Measurements from ENCODE around the gene TBC1D8. TPM values are rescaled to one million over a fixed set of nuclear protein-coding genes. Genes with fewer than 3 reads are reported as not detected.
A peak's percentile ranks its signal among the peaks of the same experiment; 100 is the strongest.

TBC1D8 gene
- total RNA-seq, 1 experiment from 2014 or later = 27.8 TPM

DNA sequence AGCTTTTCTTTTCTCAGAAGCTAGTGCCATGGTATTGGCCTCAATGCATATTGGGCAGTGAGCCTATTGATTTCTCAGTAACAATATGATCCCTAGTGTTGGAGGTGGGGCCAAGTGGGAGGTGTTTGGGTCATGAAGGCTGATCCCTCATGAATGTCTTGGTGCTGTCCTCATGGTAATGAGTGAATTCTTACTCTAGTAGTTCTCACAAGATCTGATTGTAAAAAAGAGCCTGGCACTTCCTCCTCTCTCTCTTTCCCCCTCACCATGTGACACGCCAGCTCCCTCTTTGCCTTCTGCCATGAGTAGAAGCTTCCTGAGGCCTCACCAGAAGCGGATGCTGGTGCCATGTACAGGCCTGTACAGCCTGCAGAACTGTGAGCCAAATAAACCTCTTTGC lies 12.8 kb upstream of the TBC1D8 start:
- DNase-seq (ENCODE audit: extremely low read depth, low read depth) = no peak

DNA sequence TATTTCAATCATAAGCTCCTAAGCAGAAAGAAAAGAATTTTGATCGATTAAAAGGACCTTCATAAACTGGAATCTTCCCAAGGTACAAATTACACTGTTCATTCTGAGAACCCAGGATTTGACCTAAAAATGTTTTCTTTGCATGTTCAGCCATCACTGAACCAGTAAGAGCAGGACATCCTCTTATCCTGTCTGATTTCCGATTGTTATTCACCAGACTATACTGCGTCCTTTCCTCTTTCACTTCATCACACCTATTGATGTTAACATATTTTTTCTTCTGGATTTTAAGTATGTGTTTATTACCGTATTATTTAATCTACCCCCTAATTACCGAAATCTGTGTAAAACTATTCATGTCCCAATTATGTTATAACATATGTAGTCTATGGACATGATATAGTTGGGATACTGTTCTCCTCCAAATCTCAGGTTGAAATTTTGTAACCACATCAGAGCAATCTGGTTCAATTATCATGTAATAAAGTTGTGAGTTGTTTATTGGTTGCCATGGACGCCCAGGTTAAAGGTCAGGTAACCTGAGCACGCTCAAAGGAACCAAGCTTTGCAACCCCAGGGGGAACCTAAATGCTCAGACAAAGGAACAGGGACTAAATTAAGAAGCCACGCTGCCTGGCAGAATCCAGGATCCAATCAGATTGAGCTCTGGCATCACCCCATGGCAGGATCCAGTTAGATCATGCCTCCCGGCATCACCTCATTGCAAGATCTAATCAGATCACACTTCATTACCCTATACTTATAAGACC lies 11.6 kb upstream of the TBC1D8 start:
- no peak for DNase-seq (ENCODE audit: extremely low read depth, low read depth)

GRCh38 chr2:101161658-101162057 lies 10.5 kb upstream of the TBC1D8 start:
- DNase-seq (ENCODE audit: extremely low read depth, low read depth) = no peak

GRCh38 chr2:101160454-101160853 lies 9.3 kb upstream of the TBC1D8 start:
- no peak for DNase-seq (ENCODE audit: extremely low read depth, low read depth)

DNA sequence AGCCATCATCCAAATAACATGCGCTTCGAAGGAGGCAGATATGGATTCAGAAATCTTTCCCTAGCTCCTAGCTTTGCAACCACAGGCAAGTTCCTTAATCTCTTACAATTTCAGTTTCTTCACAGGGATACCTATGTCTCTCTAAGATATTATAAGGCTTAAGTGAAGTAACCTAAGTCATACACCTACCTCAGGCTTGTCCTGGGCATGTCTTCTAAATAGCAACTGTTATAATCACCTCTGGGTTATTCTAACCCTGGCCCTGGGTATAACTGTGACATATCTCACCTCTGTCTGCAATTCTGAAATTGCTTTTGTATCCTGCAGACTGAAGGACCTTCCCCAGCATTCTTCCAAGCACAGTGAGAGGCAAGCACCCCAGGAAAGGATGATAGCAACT lies 8.3 kb upstream of the TBC1D8 start:
- DNase-seq (ENCODE audit: extremely low read depth, low read depth) = no peak

- no peak for DNase-seq (ENCODE audit: extremely low read depth, low read depth)
Measured at GRCh38 chr2:101157272-101157671, 6.1 kb upstream of the TBC1D8 start.

GRCh38 chr2:101153787-101154186 lies 2.6 kb upstream of the TBC1D8 start:
- no peak for DNase-seq (ENCODE audit: extremely low read depth, low read depth)

GRCh38 chr2:101153077-101153707 lies 2.0 kb upstream of the TBC1D8 start:
- no peak for DNase-seq (ENCODE audit: extremely low read depth, low read depth)

GRCh38 chr2:101152272-101153076 lies 1.3 kb upstream of the TBC1D8 start:
- peak; percentile 79 for DNase-seq (ENCODE audit: extremely low read depth, low read depth)

DNA sequence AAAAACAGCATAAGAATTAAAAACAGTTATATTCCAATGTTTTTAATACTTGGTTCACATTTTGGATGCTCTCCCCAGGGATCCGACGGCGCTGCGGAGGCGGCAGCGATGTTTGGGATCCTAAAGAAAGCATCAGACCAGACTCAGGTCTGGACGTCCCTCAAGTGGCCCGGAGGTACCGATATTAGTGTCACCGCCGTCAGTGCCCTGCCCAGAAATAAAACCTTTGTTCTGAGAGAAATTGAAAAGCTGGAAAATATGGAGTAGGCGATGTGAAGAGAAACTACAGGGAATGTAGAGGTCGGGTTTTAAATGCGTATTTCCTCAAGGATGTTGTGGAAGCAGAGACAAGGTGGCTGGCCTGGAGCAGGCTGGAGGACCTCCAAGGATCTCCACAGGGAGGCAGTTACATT lies 683 bp upstream of the TBC1D8 start:
- no peak for DNase-seq (ENCODE audit: extremely low read depth, low read depth)

GRCh38 chr2:101150306-101151145 lies 656 bp downstream of the TBC1D8 start:
- DNase-seq (ENCODE audit: extremely low read depth, low read depth) = no peak

DNA sequence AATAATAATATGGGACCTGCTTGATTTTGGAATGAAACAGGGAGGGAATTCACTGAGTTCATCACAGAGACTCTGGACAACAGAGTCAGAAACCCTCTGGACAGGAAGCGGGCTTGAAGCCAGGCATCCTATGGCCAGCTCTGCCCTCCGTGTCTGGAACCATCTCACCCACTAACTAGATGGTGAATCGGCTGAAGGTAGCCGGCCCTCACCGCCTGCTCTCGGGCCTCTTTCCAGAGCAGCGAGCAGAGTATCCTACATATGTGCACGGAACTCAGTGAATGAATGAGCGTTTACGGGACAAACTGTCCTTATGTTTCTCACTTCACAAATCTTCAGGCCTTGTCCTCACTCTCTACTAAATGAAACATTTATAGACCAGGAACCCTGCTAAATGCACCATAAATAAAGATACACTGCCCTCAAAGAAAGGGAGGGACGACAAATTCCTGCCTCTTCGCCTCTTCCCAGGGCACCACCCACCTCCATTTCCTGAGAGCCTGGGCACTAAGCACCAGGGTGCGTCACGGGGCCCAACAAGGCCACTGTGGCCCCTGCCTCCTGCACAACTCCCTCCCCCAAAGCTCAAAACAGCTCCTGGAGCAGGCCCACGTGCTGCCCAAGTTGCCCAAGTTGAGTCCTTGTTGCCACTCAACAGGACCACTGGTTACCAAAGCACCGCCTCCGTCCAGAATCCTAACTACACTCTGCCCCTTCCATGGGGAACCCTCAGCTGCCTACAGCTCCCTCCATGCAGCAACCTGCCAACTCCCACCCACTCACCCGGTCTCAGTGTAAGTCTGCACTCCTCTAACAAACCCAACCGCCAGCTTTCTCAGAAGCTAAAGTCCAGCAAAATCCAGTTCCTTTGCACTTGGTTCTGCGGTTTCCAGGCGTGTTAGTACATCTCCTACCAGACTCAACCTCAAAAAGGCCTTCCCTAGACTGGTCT lies 1.7 kb downstream of the TBC1D8 start:
- no peak for DNase-seq (ENCODE audit: extremely low read depth, low read depth)

DNA sequence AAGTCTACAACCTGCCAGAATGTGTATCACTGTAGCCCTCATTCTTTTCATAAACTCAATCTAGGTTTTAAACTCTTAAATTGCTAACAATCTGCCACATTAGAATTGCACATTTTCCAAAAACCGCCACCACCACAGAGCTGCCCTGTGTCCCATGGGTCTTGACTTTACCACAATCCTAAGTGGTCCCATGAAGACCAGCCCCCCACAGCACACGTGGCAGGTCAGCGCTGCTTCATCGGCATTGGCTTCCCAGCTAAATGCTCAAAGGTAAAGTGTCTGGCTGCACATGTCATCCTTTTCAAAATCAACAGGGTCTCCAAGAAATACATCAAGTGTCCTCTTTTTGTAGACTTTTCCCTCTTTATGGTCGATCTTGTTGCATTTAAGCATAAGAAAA lies 2.4 kb downstream of the TBC1D8 start:
- DNase-seq (ENCODE audit: extremely low read depth, low read depth) = no peak

GRCh38 chr2:101147971-101148370 lies 3.2 kb downstream of the TBC1D8 start:
- DNase-seq (ENCODE audit: extremely low read depth, low read depth) = no peak

GRCh38 chr2:101147062-101147461 lies 4.1 kb downstream of the TBC1D8 start:
- DNase-seq (ENCODE audit: extremely low read depth, low read depth) = no peak

DNA sequence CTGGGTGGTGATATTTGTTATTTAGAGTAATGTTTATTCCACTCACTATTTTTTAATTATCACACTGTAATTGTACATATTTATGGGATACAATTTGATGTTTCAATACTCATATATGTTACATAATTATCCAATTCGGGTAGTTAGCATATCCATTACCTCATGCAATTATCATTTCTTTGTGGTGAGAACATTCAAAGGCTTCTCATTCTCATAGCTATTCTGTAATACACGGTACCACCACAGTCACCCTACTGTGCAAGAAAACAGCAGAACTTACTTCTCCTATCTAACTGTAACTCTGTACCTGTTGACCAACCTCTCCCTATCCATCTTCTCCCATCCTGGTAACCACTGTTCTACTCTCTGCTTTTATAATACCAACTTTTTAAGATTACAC lies 4.6 kb downstream of the TBC1D8 start:
- DNase-seq (ENCODE audit: extremely low read depth, low read depth) = no peak

DNA sequence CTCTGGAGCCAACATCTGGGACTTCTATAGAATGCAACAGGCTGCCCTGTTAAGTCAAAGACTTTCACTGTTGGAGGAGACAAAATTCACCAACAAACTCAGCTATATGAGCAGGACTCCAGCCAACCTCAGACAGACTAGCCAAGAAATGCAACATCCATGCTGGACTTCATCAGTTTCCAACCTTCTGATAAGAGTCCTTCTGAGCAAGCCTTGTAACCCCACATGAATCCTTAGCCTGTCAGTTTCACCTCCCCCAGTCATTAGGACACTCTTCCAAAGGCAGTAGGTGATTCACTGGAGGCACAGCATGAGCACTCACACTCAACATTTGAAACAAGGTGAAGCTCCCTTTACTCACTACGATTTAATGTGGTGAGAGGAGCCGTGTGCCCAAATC lies 5.8 kb downstream of the TBC1D8 start:
- DNase-seq (ENCODE audit: extremely low read depth, low read depth) = no peak

- DNase-seq (ENCODE audit: extremely low read depth, low read depth) = no peak
Measured at GRCh38 chr2:101142163-101142562, 9.0 kb downstream of the TBC1D8 start.

- no peak for DNase-seq (ENCODE audit: extremely low read depth, low read depth)
Measured at GRCh38 chr2:101140978-101141655, 10.1 kb downstream of the TBC1D8 start.
